ENCODE data around the gene SPATA24. TPM values are rescaled to one million over a fixed set of nuclear protein-coding genes. Genes with fewer than 3 reads are reported as not detected.

The SPATA24 gene
- total RNA-seq, 1 donor = 3.6 TPM

- Histone ChIP-seq H3K79me2 (ENCODE audit: insufficient read depth, low read length) (no peaks in the 10 kb centered on the region), H3K27ac (ENCODE audit: low read depth, low read length) (no peak overlapping the region), H2AFZ (ENCODE audit: low read length) (no peak overlapping the region), H3K4me2 (ENCODE audit: insufficient read depth, low read length) (no peak overlapping the region), H3K36me3 (ENCODE audit: insufficient read depth, low read length) (peaks cover 19% of the 10 kb centered on the region), H3K27me3 (ENCODE audit: insufficient read depth, low read length) (no peaks in the 10 kb centered on the region), H3K4me3 (ENCODE audit: insufficient read depth, low read length) (no peak overlapping the region), H3K4me1 (ENCODE audit: insufficient read depth, low read length) (no peaks in the 10 kb centered on the region), H4K20me1 (ENCODE audit: insufficient read depth, low read length) (no peaks in the 10 kb centered on the region), H3K9me3 (ENCODE audit: low read depth, low read length) (no peaks in the 10 kb centered on the region)
- no peak for TF ChIP-seq CTCF (IDR thresholded peaks at IDR 0.05; ENCODE audit: extremely low read depth, low read depth, low read length)
- DNase-seq (ENCODE audit: insufficient read length, low spot score, missing footprints) = no peak
These were observed 15.6 kb upstream of the SPATA24 start for GRCh38 chr5:139419226-139420192.

- Histone ChIP-seq H2AFZ (ENCODE audit: low read length) (no peak overlapping the region), H3K4me2 (ENCODE audit: insufficient read depth, low read length) (no peak overlapping the region), H3K4me1 (ENCODE audit: insufficient read depth, low read length) (no peaks in the 10 kb centered on the region), H3K79me2 (ENCODE audit: insufficient read depth, low read length) (no peaks in the 10 kb centered on the region), H3K9me3 (ENCODE audit: low read depth, low read length) (no peaks in the 10 kb centered on the region), H3K27me3 (ENCODE audit: insufficient read depth, low read length) (no peaks in the 10 kb centered on the region), H3K4me3 (ENCODE audit: insufficient read depth, low read length) (no peak overlapping the region), H4K20me1 (ENCODE audit: insufficient read depth, low read length) (no peaks in the 10 kb centered on the region), H3K36me3 (ENCODE audit: insufficient read depth, low read length) (peaks cover 21% of the 10 kb centered on the region), H3K27ac (ENCODE audit: low read depth, low read length) (no peak overlapping the region)
- TF ChIP-seq CTCF (IDR thresholded peaks at IDR 0.05; ENCODE audit: extremely low read depth, low read depth, low read length) = no peak
- no peak for DNase-seq (ENCODE audit: insufficient read length, low spot score, missing footprints)
These were observed 14.9 kb upstream of the SPATA24 start for GRCh38 chr5:139418793-139419192.

DNA sequence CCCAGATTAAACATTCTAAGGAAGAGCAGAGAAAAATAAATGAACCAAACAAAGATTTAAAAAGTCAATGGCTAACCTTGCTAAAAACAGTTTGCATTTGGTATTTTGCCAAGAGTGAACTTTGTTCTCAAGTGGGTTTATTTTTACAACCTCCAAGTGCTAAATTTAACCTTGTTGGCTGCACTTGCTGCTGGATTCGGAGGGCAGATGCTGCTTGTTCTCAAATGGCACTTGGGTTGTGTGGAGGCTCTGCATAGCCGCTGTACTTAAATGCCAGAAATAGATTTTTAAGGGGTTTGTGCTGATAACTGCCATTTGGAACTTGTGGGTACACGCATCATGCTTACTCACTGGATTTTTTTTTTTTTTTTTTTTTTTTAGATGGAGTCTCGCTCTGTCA, 13.3 kb upstream of the SPATA24 start:
- H3K79me2 ChIP-seq (ENCODE audit: insufficient read depth, low read length) = no peaks in the 10 kb centered on the region
- no peak overlapping the region for H2AFZ ChIP-seq (ENCODE audit: low read length)
- no peak overlapping the region for H3K27ac ChIP-seq (ENCODE audit: low read depth, low read length)
- H3K4me3 ChIP-seq (ENCODE audit: insufficient read depth, low read length) = no peak overlapping the region
- H3K27me3 ChIP-seq (ENCODE audit: insufficient read depth, low read length) = no peaks in the 10 kb centered on the region
- peaks cover 21% of the 10 kb centered on the region for H3K36me3 ChIP-seq (ENCODE audit: insufficient read depth, low read length)
- no peaks in the 10 kb centered on the region for H4K20me1 ChIP-seq (ENCODE audit: insufficient read depth, low read length)
- no peak for TF ChIP-seq CTCF (IDR thresholded peaks at IDR 0.05; ENCODE audit: extremely low read depth, low read depth, low read length)
- no peak overlapping the region for H3K4me2 ChIP-seq (ENCODE audit: insufficient read depth, low read length)
- no peak for DNase-seq (ENCODE audit: insufficient read length, low spot score, missing footprints)
- no peaks in the 10 kb centered on the region for H3K4me1 ChIP-seq (ENCODE audit: insufficient read depth, low read length)
- H3K9me3 ChIP-seq (ENCODE audit: low read depth, low read length) = no peaks in the 10 kb centered on the region

DNA sequence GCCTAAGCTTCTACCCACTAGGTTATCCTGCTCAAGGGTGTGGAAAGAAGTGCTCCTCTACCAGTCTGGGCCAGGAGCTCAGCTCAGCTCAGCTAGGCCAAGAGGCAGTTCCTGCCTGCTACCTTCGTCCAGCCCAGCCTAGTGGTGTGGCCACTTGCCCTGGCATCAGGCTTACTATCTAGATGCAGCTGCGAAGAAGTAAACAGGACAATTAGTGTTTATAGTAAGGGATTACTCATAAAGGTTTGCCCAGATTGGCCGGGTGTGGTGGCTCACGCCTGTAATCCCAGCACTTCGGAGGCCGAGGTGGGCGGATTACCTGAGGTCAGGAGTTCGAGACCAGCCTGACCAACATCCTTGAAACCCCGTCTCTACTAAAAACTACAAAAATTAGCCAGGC, 12.8 kb upstream of the SPATA24 start:
- no peak for DNase-seq (ENCODE audit: insufficient read length, low spot score, missing footprints)
- no peak overlapping the region for H3K27ac ChIP-seq (ENCODE audit: low read depth, low read length)
- no peak for TF ChIP-seq CTCF (IDR thresholded peaks at IDR 0.05; ENCODE audit: extremely low read depth, low read depth, low read length)
- no peak overlapping the region for H2AFZ ChIP-seq (ENCODE audit: low read length)
- no peaks in the 10 kb centered on the region for H3K9me3 ChIP-seq (ENCODE audit: low read depth, low read length)
- no peak overlapping the region for H3K4me2 ChIP-seq (ENCODE audit: insufficient read depth, low read length)
- no peaks in the 10 kb centered on the region for H3K4me1 ChIP-seq (ENCODE audit: insufficient read depth, low read length)
- no peaks in the 10 kb centered on the region for H4K20me1 ChIP-seq (ENCODE audit: insufficient read depth, low read length)
- H3K4me3 ChIP-seq (ENCODE audit: insufficient read depth, low read length) = no peak overlapping the region
- no peaks in the 10 kb centered on the region for H3K27me3 ChIP-seq (ENCODE audit: insufficient read depth, low read length)
- peaks cover 21% of the 10 kb centered on the region for H3K36me3 ChIP-seq (ENCODE audit: insufficient read depth, low read length)
- H3K79me2 ChIP-seq (ENCODE audit: insufficient read depth, low read length) = no peaks in the 10 kb centered on the region
